Measurements from ENCODE around the gene GPNMB.
"Not testable (repeated sequence)": the region's sequence is repeated elsewhere in the genome, so short reads cannot be mapped to it uniquely, and the experiment has no call there.

The GPNMB gene

GRCh38 chr7:23246555-23246954 lies at the start of gene GPNMB:
GPNMB (plus strand) TSS chr7:23246775; CDS start chr7:23246858, 83 bp downstream.
- no peak for DNase-seq (ENCODE audit: low spot score)

GRCh38 chr7:23197745-23198144 lies 48.8 kb upstream of the GPNMB start:
- not testable (repeated sequence) for DNase-seq (ENCODE audit: low spot score)

GRCh38 chr7:23200331-23200730 lies 46.2 kb upstream of the GPNMB start:
- DNase-seq (ENCODE audit: low spot score), result no peak

GRCh38 chr7:23204241-23204640 lies 42.3 kb upstream of the GPNMB start:
- no peak for DNase-seq (ENCODE audit: low spot score)

GRCh38 chr7:23205577-23205908 lies 41.0 kb upstream of the GPNMB start:
- no peak for DNase-seq (ENCODE audit: low spot score)

GRCh38 chr7:23205909-23206767 lies 40.4 kb upstream of the GPNMB start:
- no peak for DNase-seq (ENCODE audit: low spot score)

- DNase-seq (ENCODE audit: low spot score), result no peak
These were observed 39.6 kb upstream of the GPNMB start for GRCh38 chr7:23207021-23207420.

- no peak for DNase-seq (ENCODE audit: low spot score)
These were observed 38.7 kb upstream of the GPNMB start for GRCh38 chr7:23207884-23208283.

GRCh38 chr7:23208316-23208715 lies 38.3 kb upstream of the GPNMB start:
- no peak for DNase-seq (ENCODE audit: low spot score)

GRCh38 chr7:23210506-23210905 lies 36.1 kb upstream of the GPNMB start:
- no peak for DNase-seq (ENCODE audit: low spot score)

GRCh38 chr7:23211589-23211988 lies 35.0 kb upstream of the GPNMB start:
- DNase-seq (ENCODE audit: low spot score), result no peak

- no peak for DNase-seq (ENCODE audit: low spot score)
These were observed 34.2 kb upstream of the GPNMB start for GRCh38 chr7:23212395-23212794.

- DNase-seq (ENCODE audit: low spot score), result no peak
These were observed 33.7 kb upstream of the GPNMB start for GRCh38 chr7:23212841-23213240.

- DNase-seq (ENCODE audit: low spot score), result no peak
These were observed 32.8 kb upstream of the GPNMB start for GRCh38 chr7:23213755-23214154.

GRCh38 chr7:23214423-23214822 lies 32.2 kb upstream of the GPNMB start:
- no peak for DNase-seq (ENCODE audit: low spot score)

GRCh38 chr7:23214938-23215337 lies 31.6 kb upstream of the GPNMB start:
- DNase-seq (ENCODE audit: low spot score), result no peak

- DNase-seq (ENCODE audit: low spot score), result no peak
These were observed 30.6 kb upstream of the GPNMB start for GRCh38 chr7:23216021-23216420.

GRCh38 chr7:23218196-23218595 lies 28.4 kb upstream of the GPNMB start:
- DNase-seq (ENCODE audit: low spot score), result no peak

GRCh38 chr7:23220690-23221305 lies 25.8 kb upstream of the GPNMB start:
- no peak for DNase-seq (ENCODE audit: low spot score)

GRCh38 chr7:23222439-23223030 lies 24.0 kb upstream of the GPNMB start:
- DNase-seq (ENCODE audit: low spot score), result no peak

GRCh38 chr7:23224364-23224763 lies 22.2 kb upstream of the GPNMB start:
- DNase-seq (ENCODE audit: low spot score), result not testable (repeated sequence)

- no peak for DNase-seq (ENCODE audit: low spot score)
These were observed 19.6 kb upstream of the GPNMB start for GRCh38 chr7:23226844-23227450.

GRCh38 chr7:23228412-23228811 lies 18.2 kb upstream of the GPNMB start:
- no peak for DNase-seq (ENCODE audit: low spot score)

All from LoVo (cell line).